ENCODE results near the gene MAP3K8. TPM values are rescaled to one million over a fixed set of nuclear protein-coding genes. Genes with fewer than 3 reads are reported as not detected.

MAP3K8 gene
- total and polyA plus RNA-seq, 2 donors (not counting 3 experiments of a cell fraction or from before 2014, with no cell fraction given) = 5.2 to 10.6 TPM

DNA sequence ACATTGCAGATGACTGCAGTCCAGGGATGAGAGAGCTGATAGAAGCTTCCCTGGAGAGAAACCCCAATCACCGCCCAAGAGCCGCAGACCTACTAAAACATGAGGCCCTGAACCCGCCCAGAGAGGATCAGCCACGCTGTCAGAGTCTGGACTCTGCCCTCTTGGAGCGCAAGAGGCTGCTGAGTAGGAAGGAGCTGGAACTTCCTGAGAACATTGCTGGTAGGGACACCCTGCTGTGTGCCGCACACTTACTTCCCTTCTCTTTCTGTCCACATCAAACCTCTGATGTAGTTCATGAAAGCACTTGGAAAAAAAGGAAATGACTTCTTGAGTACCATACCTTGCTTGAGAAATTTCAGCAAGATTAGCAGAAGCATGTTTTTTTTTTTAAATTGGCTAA lies 25.3 kb downstream of the MAP3K8 start:
- no TSS peak for BruUV-seq (replicated peaks)
- DNase-seq (ENCODE audit: low read depth, low spot score) = no peak
- Histone ChIP-seq H3K27me3 (ENCODE audit: control insufficient read depth in 2 of 2, insufficient read depth in 2 of 2, low read length in 2 of 2) (no peaks in the 10 kb centered on the region), H3K36me3 (ENCODE audit: control insufficient read depth in 2 of 2, extremely low read depth in 1 of 2, insufficient read depth in 2 of 2, low read length in 2 of 2) (peaks cover 8 to 14% of the 10 kb centered on the region in 2 experiments), H3K9ac (replicated peaks; ENCODE audit: extremely low read depth, insufficient read depth, low read length) (no peak overlapping the region), H3K4me3 (replicated peaks in 1 of 3; ENCODE audit: insufficient read depth in 1 of 3, low read depth in 1 of 3, low read length in 3 of 3) (no peak overlapping the region), H3K9me1 (replicated peaks; ENCODE audit: control insufficient read depth, extremely low read depth, insufficient read depth, low read length) (no peaks in the 10 kb centered on the region), H3K4me2 (ENCODE audit: insufficient read depth, low read length) (no peak overlapping the region), H3K9me3 (replicated peaks; ENCODE audit: control insufficient read depth, insufficient read depth, low read length) (no peaks in the 10 kb centered on the region), H2AFZ (ENCODE audit: low read depth, low read length) (no peak overlapping the region), H3K27ac (ENCODE audit: insufficient read depth, low read depth, low read length) (no peak overlapping the region), H3K4me1 (ENCODE audit: control insufficient read depth, extremely low read depth, insufficient read depth, low read length) (peaks cover 24% of the 10 kb centered on the region), H3K79me2 (ENCODE audit: control insufficient read depth, insufficient read depth, low read length) (no peaks in the 10 kb centered on the region), H4K20me1 (replicated peaks; ENCODE audit: control insufficient read depth, extremely low read depth, insufficient read depth, low read length) (no peaks in the 10 kb centered on the region)
- ChIA-PET POLR2A (no interaction called here), CTCF (interaction anchor here (1.4 kb wide), 1 partner anchor 132 kb away, joined by 7 read pairs; no protein-coding TSS in a partner anchor)
- TF ChIP-seq POLR2AphosphoS5 (IDR thresholded peaks at IDR 0.05; ENCODE audit: insufficient read depth, low read depth, low read length) (no peak), MYC (IDR thresholded peaks at IDR 0.05; ENCODE audit: low read depth, low read length) (no peak), JUN (IDR thresholded peaks at IDR 0.05; ENCODE audit: borderline replicate concordance, insufficient read depth, insufficient read length, low read depth) (no peak), FOS (IDR thresholded peaks at IDR 0.05; ENCODE audit: borderline replicate concordance, insufficient read depth, low read length) (no peak), POLR2A (IDR thresholded peaks at IDR 0.05; ENCODE audit: low read depth, low read length) (no peak), EZH2 (IDR thresholded peaks at IDR 0.05; ENCODE audit: borderline replicate concordance, low read depth, low read length, severe bottlenecking) (no peak), GATA2 (IDR thresholded peaks at IDR 0.05; ENCODE audit: insufficient read depth, insufficient read length, low read depth, low read length) (no peak)
- TF ChIP-seq, protein P1, sequence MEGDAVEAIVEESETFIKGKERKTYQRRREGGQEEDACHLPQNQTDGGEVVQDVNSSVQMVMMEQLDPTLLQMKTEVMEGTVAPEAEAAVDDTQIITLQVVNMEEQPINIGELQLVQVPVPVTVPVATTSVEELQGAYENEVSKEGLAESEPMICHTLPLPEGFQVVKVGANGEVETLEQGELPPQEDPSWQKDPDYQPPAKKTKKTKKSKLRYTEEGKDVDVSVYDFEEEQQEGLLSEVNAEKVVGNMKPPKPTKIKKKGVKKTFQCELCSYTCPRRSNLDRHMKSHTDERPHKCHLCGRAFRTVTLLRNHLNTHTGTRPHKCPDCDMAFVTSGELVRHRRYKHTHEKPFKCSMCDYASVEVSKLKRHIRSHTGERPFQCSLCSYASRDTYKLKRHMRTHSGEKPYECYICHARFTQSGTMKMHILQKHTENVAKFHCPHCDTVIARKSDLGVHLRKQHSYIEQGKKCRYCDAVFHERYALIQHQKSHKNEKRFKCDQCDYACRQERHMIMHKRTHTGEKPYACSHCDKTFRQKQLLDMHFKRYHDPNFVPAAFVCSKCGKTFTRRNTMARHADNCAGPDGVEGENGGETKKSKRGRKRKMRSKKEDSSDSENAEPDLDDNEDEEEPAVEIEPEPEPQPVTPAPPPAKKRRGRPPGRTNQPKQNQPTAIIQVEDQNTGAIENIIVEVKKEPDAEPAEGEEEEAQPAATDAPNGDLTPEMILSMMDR (IDR thresholded peaks at IDR 0.05; ENCODE audit: extremely low read depth in 1 of 2, insufficient read depth in 1 of 2, low read depth in 1 of 2, low read length in 2 of 2) = no peak
- TF ChIP-seq, protein P2, sequence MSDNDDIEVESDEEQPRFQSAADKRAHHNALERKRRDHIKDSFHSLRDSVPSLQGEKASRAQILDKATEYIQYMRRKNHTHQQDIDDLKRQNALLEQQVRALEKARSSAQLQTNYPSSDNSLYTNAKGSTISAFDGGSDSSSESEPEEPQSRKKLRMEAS (IDR thresholded peaks at IDR 0.05; ENCODE audit: insufficient read depth, insufficient read length) = no peak
- FAIRE-seq = no peak
- intact Hi-C loops (cut with micrococcal nuclease) (no loop called here), dilution Hi-C loops (cut with MboI; ENCODE audit: extremely low pct_ligation_motif_present, low sequenced_read_pairs) (no loop called here)

Data from endothelial cell of umbilical vein (primary cell).